ENCODE measurements around the gene LONP1. TPM values are rescaled to one million over a fixed set of nuclear protein-coding genes. Genes with fewer than 3 reads are reported as not detected.

The LONP1 gene
- total RNA-seq, 1 experiment from 2014 or later: 113 TPM

- H2AK5ac ChIP-seq (ENCODE audit: insufficient read length, low read length): no peak overlapping the region
- no peak for DNase-seq
- no peak overlapping the region for H3K18ac ChIP-seq (ENCODE audit: insufficient read length, low read depth, low read length)
- no peaks in the 10 kb centered on the region for H3K9me3 ChIP-seq (ENCODE audit: control insufficient read depth, low read depth, low read length)
- H3T11ph ChIP-seq (ENCODE audit: low read length): no peak overlapping the region
- no peak overlapping the region for H4K8ac ChIP-seq (replicated peaks; ENCODE audit: insufficient read length, low read depth, low read length)
- H3K23me2 ChIP-seq (ENCODE audit: insufficient read length, low read depth, low read length, poor library complexity, severe bottlenecking): peaks cover 14% of the 10 kb centered on the region
- no peak overlapping the region for H4K5ac ChIP-seq (ENCODE audit: insufficient read length, low read depth, low read length)
- peaks cover 6 to 13% (median 9%) of the 10 kb centered on the region in 3 experiments; a peak in 5 of 7 replicates for H3K36me3 Mint-ChIP-seq (ENCODE audit: insufficient read depth in 1 of 3, low read depth in 3 of 3)
- no peaks in the 10 kb centered on the region; the same call in 1 of the 2 replicates for H3K4me1 ChIP-seq (ENCODE audit: insufficient read depth, low read length)
- no peak overlapping the region for H3K27ac ChIP-seq (ENCODE audit: insufficient read length, low read depth, low read length)
- no peak overlapping the region for H3K9ac ChIP-seq (ENCODE audit: extremely low read depth, insufficient read length, low read length)
- no peak overlapping the region for H3K14ac ChIP-seq (ENCODE audit: insufficient read depth, low read length)
- no peaks in the 10 kb centered on the region for H4K20me1 ChIP-seq (ENCODE audit: control insufficient read depth, insufficient read depth, insufficient read length)
- no peak overlapping the region for H2AFZ ChIP-seq (ENCODE audit: low read length)
- H2BK12ac ChIP-seq (ENCODE audit: insufficient read length, low read depth, low read length): no peak overlapping the region
- peaks cover 8% of the 10 kb centered on the region for H3K27me3 Mint-ChIP-seq (ENCODE audit: low read depth)
- no peak overlapping the region for H3K4ac ChIP-seq (ENCODE audit: low read depth, low read length)
- H4K91ac ChIP-seq (ENCODE audit: insufficient read length, low read depth, low read length): no peak overlapping the region
- no peaks in the 10 kb centered on the region for H3K27me3 ChIP-seq (ENCODE audit: insufficient read depth, low read length)
- H2BK20ac ChIP-seq (ENCODE audit: low read depth, low read length, poor library complexity, severe bottlenecking): no peak overlapping the region
- H3K4me1 Mint-ChIP-seq: peaks cover 19 to 27% of the 10 kb centered on the region in 2 experiments
- H2BK5ac ChIP-seq (ENCODE audit: insufficient read length, low read length): no peak overlapping the region
- H3K4me3 Mint-ChIP-seq: no peak overlapping the region
- H2BK120ac ChIP-seq (ENCODE audit: low read depth, low read length, poor library complexity, severe bottlenecking): no peak overlapping the region
- no peaks in the 10 kb centered on the region for H3K79me2 ChIP-seq (ENCODE audit: insufficient read depth, low read length)
- no CpG with 5 or more reads among the region's 10 CpGs for WGBS (ENCODE audit: extremely low coverage, insufficient read length, low lambda C conversion rate)
- H3K23ac ChIP-seq (ENCODE audit: insufficient read length, low read depth, low read length): no peak overlapping the region
- no peak overlapping the region for H3K4me2 ChIP-seq (ENCODE audit: insufficient read depth, insufficient read length, low read length)
- no peak for TF ChIP-seq CTCF (conservative IDR thresholded peaks at IDR 0.05)
- no peak overlapping the region for H2BK15ac ChIP-seq (ENCODE audit: low read depth, low read length)
- no peak overlapping the region for H3K56ac ChIP-seq (ENCODE audit: insufficient read length, low read depth, low read length)
- H3K9me3 Mint-ChIP-seq: peaks cover 0 to 2% of the 10 kb centered on the region in 2 experiments; a peak in 2 of 5 replicates
- H3K27ac Mint-ChIP-seq: no peak overlapping the region; a peak in 1 of 7 replicates
- no peaks in the 10 kb centered on the region for H3K79me1 ChIP-seq (ENCODE audit: insufficient read depth, low read depth, low read length, poor library complexity, severe bottlenecking)
These were observed 42.8 kb downstream of the LONP1 start for GRCh38 chr19:5677136-5677535.
